HepG2 (cell line): ENCODE data around the gene PTPMT1. TPM values are rescaled to one million over a fixed set of nuclear protein-coding genes. Genes with fewer than 3 reads are reported as not detected.

Experiments used
- ATAC-seq: fragments of 200-7000 bp; cut with Tn5 transposase; 3 replicates; pipeline ENCODE4 v1.9.1; 2020; ENCODE audit warnings: mild to moderate bottlenecking, moderate library complexity
- BruUV-seq: library from RNA; stranded (reverse); fragments of 400-500 nt; replicated peaks from 2 replicates; lab custom pipeline; 2021; lab: Mats Ljungman, UMichigan
- CTCF ChIA-PET: fragments of 300-600 bp; formaldehyde crosslinking; extraction: SDS; loops from one replicate; lab custom pipeline; 2021; ENCODE audit warnings: low total read pairs, inconsistent platforms, low intra/inter-chr PET ratio; lab: Yijun Ruan, JAX
- POLR2A ChIA-PET: fragments of 350-600 bp; sonication (Branson Sonifier 250); formaldehyde crosslinking; loops from one replicate; lab custom pipeline; 2020; ENCODE audit warnings: antibody characterized with exemption, inconsistent platforms; lab: Yijun Ruan, JAX
- DNase-seq: peaks from one replicate; pipeline ENCODE4 v3.0.0-alpha.2; 2015; ENCODE audit warnings: low spot score
- FAIRE-seq: peaks from 3 replicates; lab custom pipeline; 2011; peaks lifted over from hg19 to GRCh38; lab: Jason Lieb, UNC
- H2AFZ ChIP-seq: one replicate; pipeline ENCODE4 v1.6.1; 2011; ENCODE audit warnings: low read length, inconsistent platforms
- H3K27ac ChIP-seq: fragments of 300-600 bp; 3 replicates; pipeline ENCODE4 v1.8.0; 2011; ENCODE audit warnings: mixed run types, mild to moderate bottlenecking, mixed read lengths, low read length, inconsistent platforms; ENCODE audit not compliant: insufficient read depth; ENCODE audit errors: extremely low read length
- H3K27me3 ChIP-seq, 2 experiments: fragments of 200-600 bp in 1 of 2; 2 replicates in 1 of 2; 3 replicates in 1 of 2; pipeline versions ENCODE4 v1.6.0 to v1.8.0; 2011; ENCODE audit warnings: low read length in 2 of 2, mild to moderate bottlenecking in 2 of 2, moderate library complexity in 2 of 2, inconsistent platforms in 1 of 2; ENCODE audit not compliant: insufficient read depth in 2 of 2, control insufficient read depth in 1 of 2
- H3K36me3 ChIP-seq, 2 experiments: fragments of 200-600 bp in 1 of 2; replicated peaks in 1 of 2; 2 replicates in 1 of 2; 3 replicates in 1 of 2; pipeline versions ENCODE4 v1.5.1 to v1.8.0; 2011; ENCODE audit warnings: low read length in 2 of 2, inconsistent platforms in 1 of 2; ENCODE audit not compliant: insufficient read depth in 2 of 2, control insufficient read depth in 1 of 2
- H3K4me1 ChIP-seq: 2 replicates; pipeline ENCODE4 v1.5.1; 2012; ENCODE audit warnings: low read length, inconsistent platforms; ENCODE audit not compliant: insufficient read depth
- H3K4me2 ChIP-seq: 2 replicates; pipeline ENCODE4 v1.6.0; 2011; ENCODE audit warnings: low read depth, low read length, inconsistent platforms
- H3K4me3 ChIP-seq, 3 experiments: fragments of 200-600 bp in 1 of 3; sonication (generic), shearing (Covaris generic) in 1 of 3; replicated peaks in 1 of 3; 2 replicates each; pipeline ENCODE4 v1.5.1; 2011 to 2016; ENCODE audit warnings: low read length in 3 of 3, inconsistent platforms in 2 of 3, low read depth in 2 of 3, mild to moderate bottlenecking in 2 of 3, control low read depth in 1 of 3, mixed read lengths in 1 of 3; ENCODE audit not compliant: insufficient read depth in 1 of 3
- H3K79me2 ChIP-seq: one replicate; pipeline ENCODE4 v1.6.1; 2011; ENCODE audit warnings: low read length, inconsistent platforms; ENCODE audit not compliant: insufficient read depth
- H3K9ac ChIP-seq: 2 replicates; pipeline ENCODE4 v1.6.0; 2011; ENCODE audit warnings: mild to moderate bottlenecking, low read depth, low read length, inconsistent platforms; ENCODE audit not compliant: insufficient read depth
- H3K9me3 ChIP-seq: 2 replicates; pipeline ENCODE4 v1.5.1; 2012; ENCODE audit warnings: mild to moderate bottlenecking, low read length
- H4K20me1 ChIP-seq: 2 replicates; pipeline ENCODE4 v1.6.0; 2011; ENCODE audit warnings: inconsistent platforms, mild to moderate bottlenecking, low read length, moderate library complexity; ENCODE audit not compliant: insufficient read depth
- ARNTL ChIP-seq: sonication (generic); formaldehyde crosslinking; IDR thresholded peaks from 2 replicates; pipeline ENCODE4 v1.4.0; 2020; ENCODE audit warnings: mild to moderate bottlenecking, missing genetic modification reagents
- DDIT3 ChIP-seq: sonication (generic); formaldehyde crosslinking; IDR thresholded peaks from 2 replicates; pipeline ENCODE4 v1.4.0; 2020; ENCODE audit warnings: mild to moderate bottlenecking, missing genetic modification reagents
- FOXA1 ChIP-seq, 2 experiments: fragments of 450-650 bp in 1 of 2; sonication (generic) in 1 of 2; formaldehyde crosslinking in 1 of 2; IDR thresholded peaks; 2 replicates each; pipeline versions ENCODE4 v1.4.0 to v1.6.1; 2016 to 2020; ENCODE audit warnings: missing genetic modification reagents in 1 of 2
- HDAC1 ChIP-seq: sonication (generic); formaldehyde crosslinking; IDR thresholded peaks from 2 replicates; pipeline ENCODE4 v1.5.1; 2020; ENCODE audit warnings: mild to moderate bottlenecking, missing genetic modification reagents
- SAP130 ChIP-seq: IDR thresholded peaks from 2 replicates; pipeline ENCODE4 v1.6.1; 2016; ENCODE audit warnings: low read depth
- ZNF263 ChIP-seq: sonication (generic); formaldehyde crosslinking; IDR thresholded peaks from 2 replicates; pipeline ENCODE4 v1.4.0; 2020; ENCODE audit warnings: missing genetic modification reagents
- ZNF607 ChIP-seq: sonication (generic); formaldehyde crosslinking; IDR thresholded peaks from 2 replicates; pipeline ENCODE4 v1.5.1; 2020; ENCODE audit warnings: missing genetic modification reagents, mild to moderate bottlenecking, borderline replicate concordance
- ZSCAN21 ChIP-seq: sonication (generic); formaldehyde crosslinking; IDR thresholded peaks from 2 replicates; pipeline ENCODE4 v1.8.0; 2022; ENCODE audit warnings: mild to moderate bottlenecking, missing genetic modification reagents, moderate library complexity, borderline replicate concordance
- ZSCAN22 ChIP-seq: sonication (generic); formaldehyde crosslinking; IDR thresholded peaks from 2 replicates; pipeline ENCODE4 v1.4.0; 2020; ENCODE audit warnings: mild to moderate bottlenecking, missing genetic modification reagents
- ZUFSP ChIP-seq: sonication (generic); formaldehyde crosslinking; IDR thresholded peaks from 2 replicates; pipeline ENCODE4 v1.9.0; 2021; ENCODE audit warnings: missing genetic modification reagents, mild to moderate bottlenecking, borderline replicate concordance
- WGBS: methylation state at CpG from one replicate; pipeline ENCODE4 v1.1.6; 2017; ENCODE audit warnings: low lambda C conversion rate; 5-methylcytosine and 5-hydroxymethylcytosine counted together
- in situ Hi-C: cut with HindIII; loops from 2 replicates; pipeline ENCODE4 v1.10.0; 2017; ENCODE audit warnings: low pct_unique_long_range_greater_than_20kb; ENCODE audit not compliant: extremely low pct_ligation_motif_present
- intact Hi-C: fragments of 100-400 bp; cut with micrococcal nuclease; formaldehyde crosslinking; loops from one replicate; pipeline ENCODE4 v1.10.0; 2022; ENCODE audit not compliant: unreplicated experiment
- polyA plus RNA-seq, 8 experiments: library from polyadenylated mRNA; depleted of rRNA in 3 of 8; stranded (reverse) in 7 of 8; unstranded in 1 of 8; fragments of >200 nt; fragmentation: Illumina TruSeq in 4 of 8; extraction: Trizol in 4 of 8; gene quantifications; 2 replicates each; pipeline versions ENCODE4 v1.2.1 to v1.2.3, GENCODE V29; 2011 to 2016; ENCODE audit warnings: low read depth in 4 of 8, missing spikeins in 1 of 8, mixed read lengths in 1 of 8; ENCODE audit not compliant: insufficient read depth in 1 of 8
- total RNA-seq, 5 experiments: library from RNA; depleted of rRNA; stranded (reverse); fragments of >200 nt; fragmentation: Illumina TruSeq; extraction: Trizol; gene quantifications; 2 replicates each; pipeline ENCODE4 v1.2.3, GENCODE V29; 2016; ENCODE audit warnings: low read depth in 1 of 5

The PTPMT1 gene
- total and polyA plus RNA-seq, 2 of the 13 experiments (the other 11 are each of a cell fraction or from before 2014, with no cell fraction given): 55.6 to 129 TPM

DNA sequence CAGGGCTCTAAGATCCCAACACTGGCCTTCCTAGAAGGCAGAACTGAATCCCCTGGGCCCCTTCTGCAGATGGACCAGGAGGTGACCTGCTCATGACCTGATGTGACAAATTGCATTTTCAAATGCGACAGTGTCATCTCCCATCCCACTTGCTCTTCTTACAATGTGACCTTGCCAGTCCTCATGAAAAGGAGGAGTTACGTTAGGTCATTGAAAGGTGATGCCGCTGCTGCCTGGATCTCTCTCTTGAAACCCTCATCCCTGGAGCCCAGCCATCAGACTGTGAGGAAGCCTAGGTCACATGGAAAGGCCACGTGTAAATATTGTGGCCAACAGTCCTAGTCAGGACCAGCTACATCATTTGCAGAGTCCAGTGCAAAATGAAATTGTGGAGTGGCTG is 34.5 kb downstream of the PTPMT1 start:
- intact Hi-C loops: no loop called here
- no TSS peak for BruUV-seq
- H3K27me3 ChIP-seq: peaks cover 2 to 6% of the 10 kb centered on the region in 2 experiments; a peak in 2 of 5 replicates
- CTCF ChIA-PET: no interaction called here
- no peak overlapping the region for H2AFZ ChIP-seq
- H3K36me3 ChIP-seq: no peaks in the 10 kb centered on the region
- H3K4me1 ChIP-seq: peaks cover 19% of the 10 kb centered on the region
- no peaks in the 10 kb centered on the region for H4K20me1 ChIP-seq
- H3K4me2 ChIP-seq: no peak overlapping the region
- H3K4me3 ChIP-seq: no peak overlapping the region
- FAIRE-seq: no peak
- TF ChIP-seq DDIT3 (CRISPR knock-in tag): no peak
- TF ChIP-seq ARNTL: peak; percentile 90
- TF ChIP-seq SAP130 (CRISPR knock-in tag): peak; percentile 29; the same call in 1 of the 2 replicates
- 0 out of 2 replicates have a peak, but pooled peaks have one; percentile 63 for TF ChIP-seq ZSCAN22 (CRISPR knock-in tag)
- TF ChIP-seq ZNF263: peak; percentile 52; the same call in 1 of the 2 replicates
- DNase-seq: no peak
- no peaks in the 10 kb centered on the region for H3K79me2 ChIP-seq
- 33% methylated on average over 4 of the region's 4 CpGs for WGBS
- in situ Hi-C loops: no loop called here
- POLR2A ChIA-PET: no interaction called here
- no peak overlapping the region for H3K9ac ChIP-seq
- peak; percentile 12; the same call in 1 of the 3 replicates for ATAC-seq
- no peaks in the 10 kb centered on the region for H3K9me3 ChIP-seq
- no peak overlapping the region for H3K27ac ChIP-seq

DNA sequence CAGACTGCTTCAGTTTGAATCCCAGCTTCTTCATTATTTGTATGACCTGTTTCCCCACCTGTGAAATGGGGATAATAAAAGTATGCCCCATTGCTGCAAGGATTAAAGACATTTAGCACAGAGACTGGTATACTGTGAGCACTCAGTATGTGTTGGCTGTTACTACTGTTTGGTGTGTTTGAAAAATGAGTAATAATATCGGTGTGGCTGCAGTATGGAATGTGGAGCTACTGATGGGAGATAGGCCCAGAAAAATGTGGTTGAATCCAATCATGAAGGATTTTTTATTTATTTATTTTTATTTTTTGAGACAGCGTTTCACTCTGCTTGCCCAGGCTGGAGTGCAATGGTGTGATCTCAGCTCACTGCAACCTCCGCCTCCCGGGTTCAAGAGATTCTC is 37.9 kb downstream of the PTPMT1 start:
- Histone ChIP-seq H3K9me3 (no peaks in the 10 kb centered on the region), H2AFZ (no peak overlapping the region), H3K79me2 (no peaks in the 10 kb centered on the region), H3K4me2 (no peak overlapping the region), H3K27me3 (no peaks in the 10 kb centered on the region; a peak in 1 of 5 replicates), H3K9ac (no peak overlapping the region), H4K20me1 (no peaks in the 10 kb centered on the region), H3K4me1 (peaks cover 16% of the 10 kb centered on the region), H3K36me3 (no peaks in the 10 kb centered on the region), H3K27ac (no peak overlapping the region), H3K4me3 (no peak overlapping the region)
- 91% methylated on average over 4 of the region's 4 CpGs for WGBS
- ATAC-seq (no peak), DNase-seq (no peak), FAIRE-seq (no peak)
- intact Hi-C loops (no loop called here), in situ Hi-C loops (no loop called here)
- ChIA-PET CTCF (no interaction called here), POLR2A (no interaction called here)
- no TSS peak for BruUV-seq
- TF ChIP-seq ZSCAN21 (CRISPR knock-in tag): no peak
- no peak for TF ChIP-seq ZNF607 (CRISPR knock-in tag)
- TF ChIP-seq HDAC1: no peak
- TF ChIP-seq FOXA1 (IDR thresholded peaks at IDR 0.05): no peak
- TF ChIP-seq FOXA1 (CRISPR knock-in tag; IDR thresholded peaks at IDR 0.05): no peak
- TF ChIP-seq ZUFSP: no peak
